GM23338 (cell line): ENCODE data around the gene AFTPH. TPM values are rescaled to one million over a fixed set of nuclear protein-coding genes. Genes with fewer than 3 reads are reported as not detected.

Experiments used
- ATAC-seq: fragments of 200-7000 bp; cut with Tn5 transposase; 3 replicates; pipeline ENCODE4 v1.9.1; 2020
- DNase-seq: peaks from one replicate; pipeline ENCODE4 v3.0.0-alpha.2; 2015; ENCODE audit warnings: low spot score
- H2AFZ ChIP-seq: fragments of 200-600 bp; sonication (generic); 2 replicates; pipeline ENCODE4 v1.8.0; 2016; ENCODE audit warnings: antibody characterized with exemption, mild to moderate bottlenecking, moderate library complexity
- H3F3A ChIP-seq: fragments of 200-600 bp; sonication (generic); replicated peaks from 2 replicates; pipeline ENCODE4 v1.8.0; 2017; ENCODE audit warnings: antibody characterized with exemption, mixed run types, low read depth
- H3K27ac ChIP-seq: fragments of 200-600 bp; sonication (generic); 2 replicates; pipeline ENCODE4 v1.6.1; 2016; ENCODE audit warnings: low read depth
- H3K27me3 ChIP-seq: fragments of 200-600 bp; sonication (generic); 2 replicates; pipeline ENCODE4 v1.8.0; 2016; ENCODE audit warnings: mild to moderate bottlenecking, mixed run types, moderate library complexity; ENCODE audit not compliant: insufficient read depth
- H3K36me3 ChIP-seq: fragments of 200-600 bp; sonication (generic); 2 replicates; pipeline ENCODE4 v1.8.0; 2016; ENCODE audit warnings: mild to moderate bottlenecking; ENCODE audit not compliant: insufficient read depth
- H3K4me1 ChIP-seq: fragments of 200-600 bp; sonication (generic); 2 replicates; pipeline ENCODE4 v1.8.0; 2016; ENCODE audit warnings: mild to moderate bottlenecking, moderate library complexity; ENCODE audit not compliant: insufficient read depth
- H3K4me2 ChIP-seq: fragments of 200-600 bp; sonication (generic); 2 replicates; pipeline ENCODE4 v1.7.1; 2017; ENCODE audit warnings: mixed run types
- H3K4me3 ChIP-seq: fragments of 200-600 bp; sonication (generic); 2 replicates; pipeline ENCODE4 v1.6.1; 2016; ENCODE audit warnings: mixed run types
- H3K79me2 ChIP-seq: fragments of 200-600 bp; sonication (generic); replicated peaks from 2 replicates; pipeline ENCODE4 v1.8.0; 2017; ENCODE audit warnings: mild to moderate bottlenecking; ENCODE audit not compliant: insufficient read depth
- H3K9me2 ChIP-seq: fragments of 200-600 bp; sonication (generic); 2 replicates; pipeline ENCODE4 v1.8.0; 2017; ENCODE audit not compliant: insufficient read depth
- H4K20me1 ChIP-seq: fragments of 200-600 bp; sonication (generic); replicated peaks from 2 replicates; pipeline ENCODE4 v1.8.0; 2017; ENCODE audit warnings: mild to moderate bottlenecking; ENCODE audit not compliant: insufficient read depth
- H3K27ac Mint-ChIP-seq: 2 replicates; pipeline ENCODE4 v1.8.0; 2020; ENCODE audit warnings: inconsistent platforms, mild to moderate bottlenecking, moderate library complexity, mixed read lengths
- H3K27me3 Mint-ChIP-seq: 3 replicates; pipeline ENCODE4 v1.8.0; 2022; ENCODE audit warnings: low read depth, mild to moderate bottlenecking, moderate library complexity, mixed read lengths, inconsistent platforms; ENCODE audit not compliant: insufficient read depth, poor library complexity
- H3K36me3 Mint-ChIP-seq: 3 replicates; pipeline ENCODE4 v1.8.0; 2021; ENCODE audit warnings: low read depth, mild to moderate bottlenecking, inconsistent platforms, moderate library complexity, mixed read lengths
- H3K4me1 Mint-ChIP-seq: 3 replicates; pipeline ENCODE4 v1.8.0; 2020; ENCODE audit warnings: mild to moderate bottlenecking, inconsistent platforms, mixed read lengths
- H3K4me3 Mint-ChIP-seq: 3 replicates; pipeline ENCODE4 v1.8.0; 2021; ENCODE audit warnings: moderate library complexity, mild to moderate bottlenecking, inconsistent platforms, mixed read lengths
- H3K9me3 Mint-ChIP-seq: 3 replicates; pipeline ENCODE4 v1.8.0; 2020; ENCODE audit warnings: moderate library complexity, mild to moderate bottlenecking, inconsistent platforms, mixed read lengths
- CREB1 ChIP-seq: fragments of 250-450 bp; sonication (Bioruptor Pico); IDR thresholded peaks from 2 replicates; pipeline ENCODE4 v1.5.0; 2020; ENCODE audit warnings: low read depth, mild to moderate bottlenecking, moderate library complexity
- EZH2phosphoT487 ChIP-seq: fragments of 200-600 bp; sonication (generic); IDR thresholded peaks from one replicate; pipeline ENCODE4 v1.8.1; 2018; ENCODE audit warnings: antibody characterized with exemption; ENCODE audit not compliant: unreplicated experiment
- JUNB ChIP-seq: IDR thresholded peaks from one replicate; pipeline ENCODE4 v1.6.1; 2016; ENCODE audit warnings: antibody characterized with exemption; ENCODE audit not compliant: unreplicated experiment
- NANOG ChIP-seq: IDR thresholded peaks from 2 replicates; pipeline ENCODE4 v1.6.1; 2016; ENCODE audit warnings: antibody characterized with exemption, borderline replicate concordance
- POLR2AphosphoS5 ChIP-seq: IDR thresholded peaks from 2 replicates; pipeline ENCODE4 v1.6.1; 2016; ENCODE audit warnings: antibody characterized with exemption, low read depth
- STAT1 ChIP-seq: IDR thresholded peaks from one replicate; pipeline ENCODE4 v1.6.1; 2016; ENCODE audit warnings: antibody characterized with exemption; ENCODE audit not compliant: unreplicated experiment
- ZNF114 ChIP-seq: fragments of 250-450 bp; sonication (Bioruptor Pico); IDR thresholded peaks from 2 replicates; pipeline ENCODE4 v1.5.0; 2020; ENCODE audit warnings: mild to moderate bottlenecking, moderate library complexity
- ZNF331 ChIP-seq: fragments of 250-450 bp; sonication (Bioruptor Pico); IDR thresholded peaks from 2 replicates; pipeline ENCODE4 v1.5.0; 2020; ENCODE audit warnings: low read depth, mild to moderate bottlenecking, moderate library complexity
- polyA plus RNA-seq: library from polyadenylated mRNA; unstranded; fragments of >200 nt; fragmentation: Nextera tagmentation; extraction: Ambion mirVana; gene quantifications from 2 replicates; pipeline ENCODE4 v1.2.1, GENCODE V29; 2016
- total RNA-seq: library from RNA; depleted of rRNA; stranded (reverse); fragments of >200 nt; shearing (Covaris generic); gene quantifications from 2 replicates; pipeline ENCODE4 v1.2.3, GENCODE V29; 2014
- TF ChIP-seq, protein P1 (sequence below): fragments of 250-450 bp; sonication (Bioruptor Pico); IDR thresholded peaks from 2 replicates; pipeline ENCODE4 v1.5.0; 2020; ENCODE audit warnings: mild to moderate bottlenecking, moderate library complexity
- TF ChIP-seq, protein P2 (sequence below): IDR thresholded peaks from one replicate; pipeline ENCODE4 v1.6.1; 2018; ENCODE audit warnings: antibody characterized with exemption; ENCODE audit not compliant: unreplicated experiment
- TF ChIP-seq, protein P3 (sequence below): IDR thresholded peaks from 2 replicates; pipeline ENCODE4 v1.6.1; 2016; ENCODE audit warnings: antibody characterized with exemption

Gene AFTPH
- total and polyA plus RNA-seq, 2 experiments from 2014 or later, result 14.9 to 20.6 TPM

DNA sequence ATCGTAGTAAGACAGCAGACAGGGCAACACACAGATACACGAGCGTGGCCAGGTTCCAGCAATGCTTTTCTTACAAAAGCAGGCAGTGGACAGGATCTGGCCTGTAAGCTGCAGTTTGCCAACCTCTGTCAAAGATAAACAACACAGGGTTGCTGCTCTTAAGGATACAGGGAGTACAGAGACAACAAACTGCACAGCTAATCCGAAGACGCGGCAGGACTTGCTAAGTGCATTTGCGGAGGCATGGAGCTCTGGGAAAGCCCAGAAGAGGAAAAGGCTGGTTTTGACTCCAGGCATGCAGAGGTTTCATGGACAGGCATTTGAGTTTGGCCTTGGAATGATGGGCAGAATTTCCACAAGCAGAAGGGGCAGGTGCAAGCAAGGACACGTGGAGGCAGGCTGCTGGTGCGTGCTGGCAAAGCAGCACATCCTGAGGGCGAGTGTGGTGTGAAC, 105.2 kb downstream of the AFTPH start:
- no peak for DNase-seq
- no peak for TF ChIP-seq ZNF331 (CRISPR knock-in tag)
- TF ChIP-seq POLR2AphosphoS5, result no peak
- TF ChIP-seq ZNF114 (CRISPR knock-in tag), result no peak
- Histone ChIP-seq H3K79me2 (no peaks in the 10 kb centered on the region), H3K27me3 (no peaks in the 10 kb centered on the region), H2AFZ (no peak overlapping the region), H3K36me3 (no peaks in the 10 kb centered on the region), H3K27ac (no peak overlapping the region), H3K9me2 (no peaks in the 10 kb centered on the region), H3K4me2 (no peak overlapping the region), H4K20me1 (no peaks in the 10 kb centered on the region; the same call in 1 of the 2 replicates), H3K4me3 (no peak overlapping the region), H3K4me1 (peaks cover 15% of the 10 kb centered on the region), H3F3A (no peaks in the 10 kb centered on the region)
- Mint-ChIP-seq H3K27ac (no peak overlapping the region), H3K4me3 (no peak overlapping the region), H3K27me3 (peaks cover 6% of the 10 kb centered on the region), H3K36me3 (peaks cover under 1% of the 10 kb centered on the region; the same call in 1 of the 3 replicates), H3K9me3 (no peaks in the 10 kb centered on the region), H3K4me1 (peaks cover 24% of the 10 kb centered on the region)
- no peak for ATAC-seq

DNA sequence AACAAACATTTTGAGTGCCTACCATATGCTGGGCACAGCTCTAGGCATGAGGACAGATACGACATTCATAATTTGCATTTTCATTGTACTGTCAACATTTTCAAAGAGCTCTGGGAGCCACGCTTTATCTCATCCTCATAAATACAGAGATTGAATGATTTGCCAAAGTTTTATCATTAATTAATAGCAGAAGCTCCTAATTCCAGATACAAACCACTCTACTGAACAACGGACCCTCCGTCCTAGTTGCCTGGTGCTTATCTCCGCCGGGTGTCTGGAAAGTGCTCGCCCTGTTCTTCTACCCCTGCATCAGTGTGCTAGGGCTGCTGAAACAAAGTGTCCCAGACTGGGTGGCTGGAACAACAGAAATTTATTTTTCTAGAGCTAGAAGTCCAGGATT, 105.7 kb downstream of the AFTPH start:
- no peak for DNase-seq
- Mint-ChIP-seq H3K4me3 (no peak overlapping the region), H3K27me3 (peaks cover 6% of the 10 kb centered on the region), H3K27ac (no peak overlapping the region), H3K4me1 (peaks cover 25% of the 10 kb centered on the region), H3K36me3 (peaks cover 2% of the 10 kb centered on the region; the same call in 1 of the 3 replicates), H3K9me3 (no peaks in the 10 kb centered on the region)
- H3K4me3 ChIP-seq, result no peak overlapping the region
- no peaks in the 10 kb centered on the region for H3K9me2 ChIP-seq
- H3K27me3 ChIP-seq, result no peaks in the 10 kb centered on the region
- H3K27ac ChIP-seq, result no peak overlapping the region
- H4K20me1 ChIP-seq, result no peaks in the 10 kb centered on the region; the same call in 1 of the 2 replicates
- H3K4me2 ChIP-seq, result no peak overlapping the region
- no peaks in the 10 kb centered on the region for H3K36me3 ChIP-seq
- no peaks in the 10 kb centered on the region for H3K79me2 ChIP-seq
- H2AFZ ChIP-seq, result no peak overlapping the region
- H3F3A ChIP-seq, result no peaks in the 10 kb centered on the region
- no peak for ATAC-seq
- H3K4me1 ChIP-seq, result peaks cover 17% of the 10 kb centered on the region
- TF ChIP-seq, protein P1, sequence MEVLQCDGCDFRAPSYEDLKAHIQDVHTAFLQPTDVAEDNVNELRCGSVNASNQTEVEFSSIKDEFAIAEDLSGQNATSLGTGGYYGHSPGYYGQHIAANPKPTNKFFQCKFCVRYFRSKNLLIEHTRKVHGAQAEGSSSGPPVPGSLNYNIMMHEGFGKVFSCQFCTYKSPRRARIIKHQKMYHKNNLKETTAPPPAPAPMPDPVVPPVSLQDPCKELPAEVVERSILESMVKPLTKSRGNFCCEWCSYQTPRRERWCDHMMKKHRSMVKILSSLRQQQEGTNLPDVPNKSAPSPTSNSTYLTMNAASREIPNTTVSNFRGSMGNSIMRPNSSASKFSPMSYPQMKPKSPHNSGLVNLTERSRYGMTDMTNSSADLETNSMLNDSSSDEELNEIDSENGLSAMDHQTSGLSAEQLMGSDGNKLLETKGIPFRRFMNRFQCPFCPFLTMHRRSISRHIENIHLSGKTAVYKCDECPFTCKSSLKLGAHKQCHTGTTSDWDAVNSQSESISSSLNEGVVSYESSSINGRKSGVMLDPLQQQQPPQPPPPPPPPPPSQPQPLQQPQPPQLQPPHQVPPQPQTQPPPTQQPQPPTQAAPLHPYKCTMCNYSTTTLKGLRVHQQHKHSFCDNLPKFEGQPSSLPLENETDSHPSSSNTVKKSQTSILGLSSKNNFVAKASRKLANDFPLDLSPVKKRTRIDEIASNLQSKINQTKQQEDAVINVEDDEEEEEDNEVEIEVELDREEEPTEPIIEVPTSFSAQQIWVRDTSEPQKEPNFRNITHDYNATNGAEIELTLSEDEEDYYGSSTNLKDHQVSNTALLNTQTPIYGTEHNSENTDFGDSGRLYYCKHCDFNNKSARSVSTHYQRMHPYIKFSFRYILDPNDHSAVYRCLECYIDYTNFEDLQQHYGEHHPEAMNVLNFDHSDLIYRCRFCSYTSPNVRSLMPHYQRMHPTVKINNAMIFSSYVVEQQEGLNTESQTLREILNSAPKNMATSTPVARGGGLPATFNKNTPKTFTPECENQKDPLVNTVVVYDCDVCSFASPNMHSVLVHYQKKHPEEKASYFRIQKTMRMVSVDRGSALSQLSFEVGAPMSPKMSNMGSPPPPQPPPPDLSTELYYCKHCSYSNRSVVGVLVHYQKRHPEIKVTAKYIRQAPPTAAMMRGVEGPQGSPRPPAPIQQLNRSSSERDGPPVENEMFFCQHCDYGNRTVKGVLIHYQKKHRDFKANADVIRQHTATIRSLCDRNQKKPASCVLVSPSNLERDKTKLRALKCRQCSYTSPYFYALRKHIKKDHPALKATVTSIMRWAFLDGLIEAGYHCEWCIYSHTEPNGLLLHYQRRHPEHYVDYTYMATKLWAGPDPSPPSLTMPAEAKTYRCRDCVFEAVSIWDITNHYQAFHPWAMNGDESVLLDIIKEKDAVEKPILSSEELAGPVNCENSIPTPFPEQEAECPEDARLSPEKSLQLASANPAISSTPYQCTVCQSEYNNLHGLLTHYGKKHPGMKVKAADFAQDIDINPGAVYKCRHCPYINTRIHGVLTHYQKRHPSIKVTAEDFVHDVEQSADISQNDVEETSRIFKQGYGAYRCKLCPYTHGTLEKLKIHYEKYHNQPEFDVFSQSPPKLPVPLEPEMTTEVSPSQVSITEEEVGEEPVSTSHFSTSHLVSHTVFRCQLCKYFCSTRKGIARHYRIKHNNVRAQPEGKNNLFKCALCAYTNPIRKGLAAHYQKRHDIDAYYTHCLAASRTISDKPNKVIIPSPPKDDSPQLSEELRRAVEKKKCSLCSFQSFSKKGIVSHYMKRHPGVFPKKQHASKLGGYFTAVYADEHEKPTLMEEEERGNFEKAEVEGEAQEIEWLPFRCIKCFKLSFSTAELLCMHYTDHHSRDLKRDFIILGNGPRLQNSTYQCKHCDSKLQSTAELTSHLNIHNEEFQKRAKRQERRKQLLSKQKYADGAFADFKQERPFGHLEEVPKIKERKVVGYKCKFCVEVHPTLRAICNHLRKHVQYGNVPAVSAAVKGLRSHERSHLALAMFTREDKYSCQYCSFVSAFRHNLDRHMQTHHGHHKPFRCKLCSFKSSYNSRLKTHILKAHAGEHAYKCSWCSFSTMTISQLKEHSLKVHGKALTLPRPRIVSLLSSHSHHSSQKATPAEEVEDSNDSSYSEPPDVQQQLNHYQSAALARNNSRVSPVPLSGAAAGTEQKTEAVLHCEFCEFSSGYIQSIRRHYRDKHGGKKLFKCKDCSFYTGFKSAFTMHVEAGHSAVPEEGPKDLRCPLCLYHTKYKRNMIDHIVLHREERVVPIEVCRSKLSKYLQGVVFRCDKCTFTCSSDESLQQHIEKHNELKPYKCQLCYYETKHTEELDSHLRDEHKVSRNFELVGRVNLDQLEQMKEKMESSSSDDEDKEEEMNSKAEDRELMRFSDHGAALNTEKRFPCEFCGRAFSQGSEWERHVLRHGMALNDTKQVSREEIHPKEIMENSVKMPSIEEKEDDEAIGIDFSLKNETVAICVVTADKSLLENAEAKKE (CRISPR knock-in tag), result no peak
- TF ChIP-seq EZH2phosphoT487, result no peak
- no peak for TF ChIP-seq POLR2AphosphoS5
- TF ChIP-seq STAT1, result no peak
- TF ChIP-seq, protein P2, sequence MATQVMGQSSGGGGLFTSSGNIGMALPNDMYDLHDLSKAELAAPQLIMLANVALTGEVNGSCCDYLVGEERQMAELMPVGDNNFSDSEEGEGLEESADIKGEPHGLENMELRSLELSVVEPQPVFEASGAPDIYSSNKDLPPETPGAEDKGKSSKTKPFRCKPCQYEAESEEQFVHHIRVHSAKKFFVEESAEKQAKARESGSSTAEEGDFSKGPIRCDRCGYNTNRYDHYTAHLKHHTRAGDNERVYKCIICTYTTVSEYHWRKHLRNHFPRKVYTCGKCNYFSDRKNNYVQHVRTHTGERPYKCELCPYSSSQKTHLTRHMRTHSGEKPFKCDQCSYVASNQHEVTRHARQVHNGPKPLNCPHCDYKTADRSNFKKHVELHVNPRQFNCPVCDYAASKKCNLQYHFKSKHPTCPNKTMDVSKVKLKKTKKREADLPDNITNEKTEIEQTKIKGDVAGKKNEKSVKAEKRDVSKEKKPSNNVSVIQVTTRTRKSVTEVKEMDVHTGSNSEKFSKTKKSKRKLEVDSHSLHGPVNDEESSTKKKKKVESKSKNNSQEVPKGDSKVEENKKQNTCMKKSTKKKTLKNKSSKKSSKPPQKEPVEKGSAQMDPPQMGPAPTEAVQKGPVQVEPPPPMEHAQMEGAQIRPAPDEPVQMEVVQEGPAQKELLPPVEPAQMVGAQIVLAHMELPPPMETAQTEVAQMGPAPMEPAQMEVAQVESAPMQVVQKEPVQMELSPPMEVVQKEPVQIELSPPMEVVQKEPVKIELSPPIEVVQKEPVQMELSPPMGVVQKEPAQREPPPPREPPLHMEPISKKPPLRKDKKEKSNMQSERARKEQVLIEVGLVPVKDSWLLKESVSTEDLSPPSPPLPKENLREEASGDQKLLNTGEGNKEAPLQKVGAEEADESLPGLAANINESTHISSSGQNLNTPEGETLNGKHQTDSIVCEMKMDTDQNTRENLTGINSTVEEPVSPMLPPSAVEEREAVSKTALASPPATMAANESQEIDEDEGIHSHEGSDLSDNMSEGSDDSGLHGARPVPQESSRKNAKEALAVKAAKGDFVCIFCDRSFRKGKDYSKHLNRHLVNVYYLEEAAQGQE, result no peak
- no peak for TF ChIP-seq CREB1 (CRISPR knock-in tag)
- TF ChIP-seq NANOG, result no peak
- no peak for TF ChIP-seq JUNB
- no peak for TF ChIP-seq ZNF114 (CRISPR knock-in tag)
- TF ChIP-seq, protein P3, sequence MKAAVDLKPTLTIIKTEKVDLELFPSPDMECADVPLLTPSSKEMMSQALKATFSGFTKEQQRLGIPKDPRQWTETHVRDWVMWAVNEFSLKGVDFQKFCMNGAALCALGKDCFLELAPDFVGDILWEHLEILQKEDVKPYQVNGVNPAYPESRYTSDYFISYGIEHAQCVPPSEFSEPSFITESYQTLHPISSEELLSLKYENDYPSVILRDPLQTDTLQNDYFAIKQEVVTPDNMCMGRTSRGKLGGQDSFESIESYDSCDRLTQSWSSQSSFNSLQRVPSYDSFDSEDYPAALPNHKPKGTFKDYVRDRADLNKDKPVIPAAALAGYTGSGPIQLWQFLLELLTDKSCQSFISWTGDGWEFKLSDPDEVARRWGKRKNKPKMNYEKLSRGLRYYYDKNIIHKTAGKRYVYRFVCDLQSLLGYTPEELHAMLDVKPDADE, result no peak
